D721Med (cell line): ENCODE measurements around the gene EBLN1.

Source experiments
- DNase-seq: peaks from one replicate; pipeline ENCODE4 v3.0.0; 2011; ENCODE audit warnings: low spot score; ENCODE audit not compliant: insufficient read length
- FAIRE-seq: peaks from 2 replicates; lab custom pipeline; 2011; peaks lifted over from hg19 to GRCh38; lab: Jason Lieb, UNC
- TF ChIP-seq, protein P1 (sequence below): IDR thresholded peaks from 2 replicates; pipeline ENCODE4 v1.5.1; 2012; ENCODE audit warnings: mild to moderate bottlenecking, control low read depth; ENCODE audit not compliant: insufficient read depth; ENCODE audit errors: missing control alignments

Gene EBLN1

DNA sequence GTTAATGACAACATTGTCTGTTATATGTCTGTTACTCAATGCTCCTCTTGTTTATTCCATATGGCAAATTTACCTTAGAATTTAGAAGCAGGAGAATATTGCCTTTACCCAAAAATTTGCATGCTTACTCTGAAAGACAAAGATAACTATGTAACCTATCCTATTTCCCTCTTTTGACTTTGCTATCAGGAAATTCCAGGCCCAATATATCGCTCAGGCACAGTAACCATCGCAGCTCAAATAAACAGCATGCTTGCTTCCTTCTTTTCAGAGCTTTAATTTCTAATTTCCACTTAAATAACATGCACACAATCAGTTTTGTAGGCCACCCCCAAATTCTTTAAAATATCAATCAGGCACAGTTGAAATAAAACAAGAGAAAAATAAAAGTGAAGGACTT lies 57.8 kb downstream of the EBLN1 start:
- FAIRE-seq: no peak
- no peak for DNase-seq
- TF ChIP-seq, protein P1, sequence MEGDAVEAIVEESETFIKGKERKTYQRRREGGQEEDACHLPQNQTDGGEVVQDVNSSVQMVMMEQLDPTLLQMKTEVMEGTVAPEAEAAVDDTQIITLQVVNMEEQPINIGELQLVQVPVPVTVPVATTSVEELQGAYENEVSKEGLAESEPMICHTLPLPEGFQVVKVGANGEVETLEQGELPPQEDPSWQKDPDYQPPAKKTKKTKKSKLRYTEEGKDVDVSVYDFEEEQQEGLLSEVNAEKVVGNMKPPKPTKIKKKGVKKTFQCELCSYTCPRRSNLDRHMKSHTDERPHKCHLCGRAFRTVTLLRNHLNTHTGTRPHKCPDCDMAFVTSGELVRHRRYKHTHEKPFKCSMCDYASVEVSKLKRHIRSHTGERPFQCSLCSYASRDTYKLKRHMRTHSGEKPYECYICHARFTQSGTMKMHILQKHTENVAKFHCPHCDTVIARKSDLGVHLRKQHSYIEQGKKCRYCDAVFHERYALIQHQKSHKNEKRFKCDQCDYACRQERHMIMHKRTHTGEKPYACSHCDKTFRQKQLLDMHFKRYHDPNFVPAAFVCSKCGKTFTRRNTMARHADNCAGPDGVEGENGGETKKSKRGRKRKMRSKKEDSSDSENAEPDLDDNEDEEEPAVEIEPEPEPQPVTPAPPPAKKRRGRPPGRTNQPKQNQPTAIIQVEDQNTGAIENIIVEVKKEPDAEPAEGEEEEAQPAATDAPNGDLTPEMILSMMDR: no peak

- FAIRE-seq (no peak), DNase-seq (no peak)
- TF ChIP-seq, protein P1: no peak
These were observed 58.6 kb downstream of the EBLN1 start for GRCh38 chr10:22159180-22159579.
